Left lung (tissue), 10 donors: ENCODE data around the gene OPN4. TPM values are rescaled to one million over a fixed set of nuclear protein-coding genes. Genes with fewer than 3 reads are reported as not detected.

Source experiments
- ATAC-seq: fragments of 200-7000 bp; cut with Tn5 transposase; one replicate; pipeline ENCODE4 v1.9.1; 2020; ENCODE audit warnings: moderate library complexity
- DNase-seq, 4 donors: peaks; one replicate each; pipeline ENCODE4 v3.0.0-alpha.2; 2013 to 2020
- H3K27ac ChIP-seq, 2 donors: fragments of 200-600 bp; sonication (generic) in 1 of 2; one replicate each; pipeline versions ENCODE4 v1.5.0 to v1.8.0; 2020 to 2021
- H3K27me3 ChIP-seq, 2 donors: fragments of 200-600 bp; sonication (generic) in 1 of 2; one replicate each; pipeline versions ENCODE4 v1.5.0 to v1.8.0; 2020 to 2021
- H3K36me3 ChIP-seq, 2 donors: fragments of 200-600 bp; sonication (generic) in 1 of 2; one replicate each; pipeline versions ENCODE4 v1.5.0 to v1.8.0; 2020 to 2021
- H3K4me1 ChIP-seq, 2 donors: fragments of 200-600 bp; one replicate each; pipeline ENCODE4 v1.8.0; 2021
- H3K4me3 ChIP-seq, 2 donors: fragments of 200-600 bp; sonication (generic) in 1 of 2; one replicate each; pipeline versions ENCODE4 v1.5.0 to v1.8.0; 2020 to 2021; ENCODE audit warnings: mild to moderate bottlenecking in 1 of 2
- H3K9me3 ChIP-seq, 2 donors: fragments of 200-600 bp; sonication (generic) in 1 of 2; one replicate each; pipeline versions ENCODE4 v1.5.0 to v1.8.0; 2020 to 2021
- intact Hi-C, 2 donors: fragments of 100-400 bp; cut with DNase I; formaldehyde crosslinking; loops; one replicate each; pipeline versions ENCODE4 v1.11.2 to v1.14.2; 2022
- polyA plus RNA-seq, 6 donors: library from polyadenylated mRNA; unstranded; fragments of 120-200 nt; gene quantifications; one replicate each; pipeline ENCODE4 v1.2.1, GENCODE V29; 2013; ENCODE audit not compliant: insufficient read length in 6 of 6
- total RNA-seq, 2 donors: library from RNA; stranded (reverse); fragmentation: NEBNext Ultra II Directional; extraction: Animal tissue kit (Norgen Biotek cat#: 25700); gene quantifications; one replicate each; pipeline ENCODE4 v1.2.1, GENCODE V29; 2021
- TF ChIP-seq, protein P1 (sequence below), 2 donors: fragments of 200-600 bp; sonication (generic) in 1 of 2; IDR thresholded peaks; one replicate each; pipeline versions ENCODE4 v1.5.0 to v1.8.0; 2021; ENCODE audit warnings: antibody characterized with exemption in 2 of 2
- donor health status: DM: no; HTN: yes; CAD: no.
- donor health status: DM: no; HTN: no; CAD: no.

Gene OPN4
- total and polyA plus RNA-seq, 8 donors: not detected

DNA sequence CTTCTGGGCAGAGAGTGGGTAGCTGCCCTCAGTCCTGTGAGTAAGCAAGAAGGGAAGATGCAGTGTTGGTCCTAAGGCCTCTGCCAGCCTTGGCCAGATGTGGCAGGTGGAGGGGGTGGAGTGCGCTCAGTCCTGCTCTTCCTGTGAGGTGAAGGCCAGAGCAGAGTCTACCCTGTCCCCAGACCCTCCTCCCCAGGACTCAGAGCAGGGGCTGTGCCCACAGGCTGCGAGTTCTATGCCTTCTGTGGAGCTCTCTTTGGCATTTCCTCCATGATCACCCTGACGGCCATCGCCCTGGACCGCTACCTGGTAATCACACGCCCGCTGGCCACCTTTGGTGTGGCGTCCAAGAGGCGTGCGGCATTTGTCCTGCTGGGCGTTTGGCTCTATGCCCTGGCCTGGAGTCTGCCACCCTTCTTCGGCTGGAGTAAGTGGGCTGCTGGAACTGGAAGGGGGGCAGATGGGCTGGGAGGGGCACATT is 4.0 kb downstream of the OPN4 start:
- DNase-seq (peak in 2 of 4 donors; percentile 24 to 61), ATAC-seq (no peak)
- Histone ChIP-seq H3K36me3 (no peaks in the 10 kb centered on the region), H3K4me3 (no peak overlapping the region), H3K27me3 (peaks cover 0 to 16% of the 10 kb centered on the region in 2 donors), H3K9me3 (no peaks in the 10 kb centered on the region), H3K27ac (no peak overlapping the region), H3K4me1 (no peaks in the 10 kb centered on the region)
- intact Hi-C loops: no loop called here
- TF ChIP-seq, protein P1, sequence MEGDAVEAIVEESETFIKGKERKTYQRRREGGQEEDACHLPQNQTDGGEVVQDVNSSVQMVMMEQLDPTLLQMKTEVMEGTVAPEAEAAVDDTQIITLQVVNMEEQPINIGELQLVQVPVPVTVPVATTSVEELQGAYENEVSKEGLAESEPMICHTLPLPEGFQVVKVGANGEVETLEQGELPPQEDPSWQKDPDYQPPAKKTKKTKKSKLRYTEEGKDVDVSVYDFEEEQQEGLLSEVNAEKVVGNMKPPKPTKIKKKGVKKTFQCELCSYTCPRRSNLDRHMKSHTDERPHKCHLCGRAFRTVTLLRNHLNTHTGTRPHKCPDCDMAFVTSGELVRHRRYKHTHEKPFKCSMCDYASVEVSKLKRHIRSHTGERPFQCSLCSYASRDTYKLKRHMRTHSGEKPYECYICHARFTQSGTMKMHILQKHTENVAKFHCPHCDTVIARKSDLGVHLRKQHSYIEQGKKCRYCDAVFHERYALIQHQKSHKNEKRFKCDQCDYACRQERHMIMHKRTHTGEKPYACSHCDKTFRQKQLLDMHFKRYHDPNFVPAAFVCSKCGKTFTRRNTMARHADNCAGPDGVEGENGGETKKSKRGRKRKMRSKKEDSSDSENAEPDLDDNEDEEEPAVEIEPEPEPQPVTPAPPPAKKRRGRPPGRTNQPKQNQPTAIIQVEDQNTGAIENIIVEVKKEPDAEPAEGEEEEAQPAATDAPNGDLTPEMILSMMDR (IDR thresholded peaks at IDR 0.05): no peak

GRCh38 chr10:86658751-86659150 is 4.4 kb downstream of the OPN4 start:
- DNase-seq: peak in 1 of 4 donors; percentile 14
- no peaks in the 10 kb centered on the region for H3K36me3 ChIP-seq
- no peaks in the 10 kb centered on the region for H3K4me1 ChIP-seq
- intact Hi-C loops: no loop called here
- no peak for ATAC-seq
- TF ChIP-seq, protein P1 (IDR thresholded peaks at IDR 0.05): no peak
- H3K27me3 ChIP-seq: peaks cover 0 to 19% of the 10 kb centered on the region in 2 donors
- no peak overlapping the region for H3K4me3 ChIP-seq
- H3K9me3 ChIP-seq: no peaks in the 10 kb centered on the region
- no peak overlapping the region for H3K27ac ChIP-seq

DNA sequence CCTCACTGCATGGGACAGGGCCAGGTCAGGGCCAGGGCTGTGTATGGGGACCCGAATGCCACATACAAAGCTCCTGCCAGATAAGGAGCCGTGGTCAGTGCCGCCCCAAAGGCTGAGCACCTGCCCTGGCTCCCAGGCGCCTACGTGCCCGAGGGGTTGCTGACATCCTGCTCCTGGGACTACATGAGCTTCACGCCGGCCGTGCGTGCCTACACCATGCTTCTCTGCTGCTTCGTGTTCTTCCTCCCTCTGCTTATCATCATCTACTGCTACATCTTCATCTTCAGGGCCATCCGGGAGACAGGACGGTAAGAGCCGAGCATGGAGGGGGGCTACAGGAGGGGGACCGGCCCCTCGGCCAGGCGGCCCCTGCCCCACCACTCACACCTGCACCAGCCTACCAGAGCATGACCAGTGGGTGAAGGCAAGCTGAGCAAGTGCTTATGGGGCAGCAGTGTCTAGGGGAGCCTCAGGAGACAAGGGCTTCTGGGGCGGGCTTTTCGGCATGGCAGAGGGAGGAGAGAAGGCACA is 4.9 kb downstream of the OPN4 start:
- no peaks in the 10 kb centered on the region for H3K9me3 ChIP-seq
- H3K27me3 ChIP-seq: peaks cover 0 to 19% of the 10 kb centered on the region in 2 donors
- DNase-seq: peak in 2 of 4 donors; percentile 22 to 45
- intact Hi-C loops: no loop called here
- TF ChIP-seq, protein P1 (IDR thresholded peaks at IDR 0.05): no peak
- no peak for ATAC-seq
- H3K4me3 ChIP-seq: no peak overlapping the region
- H3K36me3 ChIP-seq: no peaks in the 10 kb centered on the region
- H3K4me1 ChIP-seq: no peaks in the 10 kb centered on the region
- H3K27ac ChIP-seq: no peak overlapping the region

- intact Hi-C loops: no loop called here
- Histone ChIP-seq H3K27ac (no peak overlapping the region), H3K4me3 (no peak overlapping the region), H3K4me1 (no peaks in the 10 kb centered on the region), H3K36me3 (no peaks in the 10 kb centered on the region), H3K9me3 (no peaks in the 10 kb centered on the region), H3K27me3 (peaks cover 0 to 19% of the 10 kb centered on the region in 2 donors)
- DNase-seq (peak in 2 of 4 donors; percentile 27 to 65), ATAC-seq (no peak)
- TF ChIP-seq, protein P1 (IDR thresholded peaks at IDR 0.05): no peak
Measured at GRCh38 chr10:86659721-86660453, 5.5 kb downstream of the OPN4 start.
